ENCODE data around the gene CHRND.
"Not testable (repeated sequence)": the region's sequence is repeated elsewhere in the genome, so short reads cannot be mapped to it uniquely, and the experiment has no call there.

CHRND gene

DNA sequence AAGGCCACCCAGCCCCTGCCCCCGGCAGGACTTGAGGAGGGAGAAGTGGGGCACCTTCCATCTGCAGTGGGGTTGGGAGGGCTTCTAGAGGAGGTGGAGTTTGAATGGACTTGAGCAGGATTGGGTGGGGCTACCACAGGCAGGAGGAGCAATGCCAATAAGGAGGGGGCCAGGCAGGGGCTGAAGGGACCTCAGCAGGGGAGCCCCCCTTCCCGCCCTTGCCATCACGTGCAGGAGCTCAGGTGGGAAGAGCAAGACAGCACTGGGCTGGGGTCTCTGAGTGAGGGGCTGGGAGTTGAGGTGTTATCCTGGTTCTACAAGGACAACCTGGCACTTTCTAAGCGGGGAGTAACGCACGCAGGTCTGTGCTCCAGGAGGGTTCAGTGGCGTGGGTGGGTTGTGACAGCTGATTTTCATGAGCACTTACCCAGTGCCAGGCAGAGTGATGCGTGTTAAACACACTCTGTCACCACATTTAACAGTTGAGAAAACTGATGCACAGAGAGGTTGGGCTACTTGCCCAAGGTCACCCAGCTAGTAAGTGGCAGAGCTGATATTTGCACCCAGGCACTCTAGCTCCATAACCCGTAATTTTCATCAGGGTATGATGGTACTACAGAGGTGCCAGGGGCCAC is 4.8 kb downstream of the CHRND start:
- no peak overlapping the region for H3K4me3 ChIP-seq (ENCODE audit: low read depth, low read length)
- TF ChIP-seq, protein P1, sequence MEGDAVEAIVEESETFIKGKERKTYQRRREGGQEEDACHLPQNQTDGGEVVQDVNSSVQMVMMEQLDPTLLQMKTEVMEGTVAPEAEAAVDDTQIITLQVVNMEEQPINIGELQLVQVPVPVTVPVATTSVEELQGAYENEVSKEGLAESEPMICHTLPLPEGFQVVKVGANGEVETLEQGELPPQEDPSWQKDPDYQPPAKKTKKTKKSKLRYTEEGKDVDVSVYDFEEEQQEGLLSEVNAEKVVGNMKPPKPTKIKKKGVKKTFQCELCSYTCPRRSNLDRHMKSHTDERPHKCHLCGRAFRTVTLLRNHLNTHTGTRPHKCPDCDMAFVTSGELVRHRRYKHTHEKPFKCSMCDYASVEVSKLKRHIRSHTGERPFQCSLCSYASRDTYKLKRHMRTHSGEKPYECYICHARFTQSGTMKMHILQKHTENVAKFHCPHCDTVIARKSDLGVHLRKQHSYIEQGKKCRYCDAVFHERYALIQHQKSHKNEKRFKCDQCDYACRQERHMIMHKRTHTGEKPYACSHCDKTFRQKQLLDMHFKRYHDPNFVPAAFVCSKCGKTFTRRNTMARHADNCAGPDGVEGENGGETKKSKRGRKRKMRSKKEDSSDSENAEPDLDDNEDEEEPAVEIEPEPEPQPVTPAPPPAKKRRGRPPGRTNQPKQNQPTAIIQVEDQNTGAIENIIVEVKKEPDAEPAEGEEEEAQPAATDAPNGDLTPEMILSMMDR (IDR thresholded peaks at IDR 0.05; ENCODE audit: borderline replicate concordance, insufficient read depth, low read depth, low read length) = no peak

DNA sequence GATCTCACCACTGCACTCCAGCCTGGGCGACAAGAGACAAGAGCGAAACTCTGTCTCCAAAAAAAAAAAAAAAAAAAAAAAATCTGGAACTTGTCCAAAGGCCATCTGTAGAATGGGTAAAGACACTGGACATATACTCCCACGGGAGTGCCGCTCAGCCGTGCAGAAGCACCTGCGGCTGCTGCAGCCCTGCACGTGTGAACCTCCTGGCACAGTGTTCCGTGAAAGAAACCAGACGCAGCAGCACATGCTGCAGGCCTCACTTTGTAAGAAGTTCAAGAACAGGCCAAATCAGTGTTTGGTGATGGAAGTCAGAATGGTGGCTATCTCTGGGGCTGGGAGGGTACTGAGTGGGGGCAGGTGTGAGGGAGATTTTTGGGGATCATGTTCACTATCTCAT is 6.5 kb downstream of the CHRND start:
- TF ChIP-seq, protein P1 (IDR thresholded peaks at IDR 0.05; ENCODE audit: borderline replicate concordance, insufficient read depth, low read depth, low read length) = no peak
- H3K4me3 ChIP-seq (ENCODE audit: low read depth, low read length) = no peak overlapping the region

DNA sequence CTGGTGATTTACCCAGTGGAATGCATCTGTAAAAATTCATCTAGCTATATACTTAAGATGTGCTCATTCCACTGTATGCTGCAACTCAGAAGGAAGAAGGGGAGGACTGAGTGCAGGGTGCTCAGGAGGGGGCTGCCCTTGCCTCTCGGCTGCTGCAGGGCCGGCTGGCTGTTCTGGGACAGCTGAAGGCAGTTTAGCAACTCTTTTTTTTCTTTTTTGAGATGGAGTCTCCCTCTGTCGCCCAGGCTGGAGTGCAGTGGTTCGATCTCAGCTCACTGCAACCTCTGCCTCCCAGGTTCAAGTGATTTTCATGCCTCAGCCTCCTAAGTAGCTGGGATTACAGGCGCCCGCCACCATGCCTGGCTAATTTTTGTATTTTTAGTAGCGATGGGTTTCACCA is 6.9 kb downstream of the CHRND start:
- H3K4me3 ChIP-seq (ENCODE audit: low read depth, low read length) = not testable (repeated sequence)

DNA sequence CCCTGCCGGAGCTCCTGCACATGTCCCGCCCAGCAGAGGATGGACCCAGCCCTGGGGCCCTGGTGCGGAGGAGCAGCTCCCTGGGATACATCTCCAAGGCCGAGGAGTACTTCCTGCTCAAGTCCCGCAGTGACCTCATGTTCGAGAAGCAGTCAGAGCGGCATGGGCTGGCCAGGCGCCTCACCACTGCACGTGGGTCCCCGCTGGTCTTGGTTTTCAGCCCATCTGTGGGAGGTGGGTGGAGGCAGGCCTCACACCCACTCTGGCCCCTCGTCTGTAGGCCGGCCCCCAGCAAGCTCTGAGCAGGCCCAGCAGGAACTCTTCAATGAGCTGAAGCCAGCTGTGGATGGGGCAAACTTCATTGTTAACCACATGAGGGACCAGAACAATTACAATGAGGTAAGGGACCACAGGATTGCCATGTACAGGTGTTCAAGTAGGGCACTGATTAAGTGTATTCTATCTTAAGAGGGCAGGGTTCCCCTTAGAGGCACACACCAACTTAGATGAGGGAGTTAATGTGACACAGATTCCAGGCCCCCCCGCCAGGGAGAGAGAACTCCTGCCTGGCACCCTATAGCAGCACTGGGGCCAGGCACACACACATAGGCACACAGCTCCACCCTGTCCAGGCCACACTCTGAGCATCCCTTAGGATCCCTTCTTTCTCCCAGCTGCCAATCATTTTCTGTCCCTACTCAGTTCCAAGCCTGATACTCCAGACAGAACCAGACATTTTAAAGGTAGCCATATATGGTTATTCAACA is 8.2 kb downstream of the CHRND start:
- TF ChIP-seq, protein P1 (IDR thresholded peaks at IDR 0.05; ENCODE audit: borderline replicate concordance, insufficient read depth, low read depth, low read length) = no peak
- no peak overlapping the region for H3K4me3 ChIP-seq (ENCODE audit: low read depth, low read length)

DNA sequence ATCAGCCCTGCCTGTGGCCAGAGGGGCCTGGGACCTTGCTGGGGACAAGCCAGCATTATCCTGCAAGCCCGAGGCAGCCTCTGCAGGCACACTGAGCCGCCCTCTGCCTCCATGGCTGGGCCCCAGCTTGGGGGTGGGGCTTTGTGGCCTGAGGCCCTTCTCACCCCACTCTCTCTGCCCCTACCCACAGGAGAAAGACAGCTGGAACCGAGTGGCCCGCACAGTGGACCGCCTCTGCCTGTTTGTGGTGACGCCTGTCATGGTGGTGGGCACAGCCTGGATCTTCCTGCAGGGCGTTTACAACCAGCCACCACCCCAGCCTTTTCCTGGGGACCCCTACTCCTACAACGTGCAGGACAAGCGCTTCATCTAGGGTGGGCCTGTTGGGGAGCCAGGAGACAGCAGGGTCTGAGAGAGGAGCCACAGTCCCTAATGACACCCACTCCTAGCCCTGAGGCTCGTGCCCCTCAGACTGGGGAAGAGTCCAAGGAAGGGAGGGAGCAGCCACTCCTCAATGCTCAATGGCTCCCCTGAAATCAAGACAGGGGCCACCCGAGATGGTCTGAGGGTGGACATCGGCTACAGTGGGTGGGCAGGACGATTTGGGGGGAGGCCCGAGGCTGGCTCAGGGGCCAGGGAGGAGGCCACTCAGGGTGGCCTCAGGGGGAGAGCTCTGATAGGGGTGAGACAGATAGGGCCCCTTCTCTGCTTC is 9.1 kb downstream of the CHRND start:
- H3K4me3 ChIP-seq (ENCODE audit: low read depth, low read length) = no peak overlapping the region
- TF ChIP-seq, protein P1 (IDR thresholded peaks at IDR 0.05; ENCODE audit: borderline replicate concordance, insufficient read depth, low read depth, low read length) = no peak

DNA sequence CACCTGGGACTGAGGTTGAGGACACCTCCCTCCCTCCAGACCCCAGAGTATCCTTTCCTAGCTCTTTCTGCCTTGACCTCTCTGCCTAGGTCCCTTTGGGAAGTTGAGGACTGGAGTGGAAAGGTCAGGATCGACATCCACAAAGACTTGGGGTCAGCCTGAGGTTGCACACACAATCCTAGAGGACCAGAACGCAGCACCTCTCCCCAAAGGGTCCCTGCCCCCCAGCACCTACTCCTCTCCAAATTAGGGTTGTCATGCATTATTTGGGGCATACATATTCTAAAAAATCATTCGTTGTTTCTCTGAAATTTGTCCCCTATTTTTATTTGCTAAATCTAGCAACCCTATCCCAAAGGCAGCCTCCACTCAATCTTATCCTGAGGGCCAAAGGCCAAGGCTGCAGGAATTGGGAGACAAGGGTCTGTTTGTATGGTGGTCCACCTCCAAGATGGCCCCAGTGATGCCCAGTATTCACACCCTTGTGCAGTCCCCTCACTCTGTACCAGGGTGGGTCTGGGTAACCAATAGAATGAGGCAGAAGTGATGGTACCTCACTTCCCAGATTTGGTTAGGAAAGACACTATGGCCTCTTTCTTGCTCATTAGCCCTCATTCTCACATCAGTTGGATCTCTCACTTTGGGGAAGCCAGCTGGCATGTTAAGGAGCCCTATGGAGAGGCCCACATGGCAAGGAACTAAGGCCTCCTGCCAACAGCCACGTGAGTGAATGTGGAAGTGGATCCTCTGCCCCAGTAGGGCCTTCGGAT is 10.0 kb downstream of the CHRND start:
- no peak overlapping the region for H3K4me3 ChIP-seq (ENCODE audit: low read depth, low read length)
- TF ChIP-seq, protein P1 (IDR thresholded peaks at IDR 0.05; ENCODE audit: borderline replicate concordance, insufficient read depth, low read depth, low read length) = no peak

DNA sequence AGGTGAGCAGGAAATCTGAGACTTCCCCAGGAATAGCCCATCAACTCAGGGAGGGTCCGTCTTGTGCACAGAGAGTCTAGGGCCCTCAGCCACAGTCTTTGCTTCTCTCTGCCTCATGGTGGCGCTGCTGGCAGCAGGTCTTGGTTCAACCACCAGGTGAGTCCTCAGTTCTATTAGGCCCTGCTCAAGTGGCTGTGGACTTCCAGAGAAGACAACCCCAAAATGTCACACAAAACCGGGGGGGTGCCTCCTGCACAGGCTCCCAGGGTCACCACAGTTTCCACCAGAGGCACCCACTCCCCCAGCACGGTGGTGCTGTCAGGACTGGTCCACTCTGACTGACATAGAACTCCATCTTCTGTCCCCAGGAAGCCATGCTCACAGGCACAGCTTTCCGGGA is 11.1 kb downstream of the CHRND start:
- no peak overlapping the region for H3K4me3 ChIP-seq (ENCODE audit: low read depth, low read length)
- TF ChIP-seq, protein P1 (IDR thresholded peaks at IDR 0.05; ENCODE audit: borderline replicate concordance, insufficient read depth, low read depth, low read length) = peak; percentile 48; the same call in 1 of the 2 replicates

All from GM12875 (cell line).